Measurements from ENCODE around the gene S100A6. TPM values are rescaled to one million over a fixed set of nuclear protein-coding genes. Genes with fewer than 3 reads are reported as not detected.

Gene S100A6
- total and polyA plus RNA-seq, 3 donors from 2014 or later = 30.9 to 372 (median 57.4) TPM

- Histone ChIP-seq H3K27ac (peak overlapping the region in 1 of 2 donors; percentile 8), H3K27me3 (no peaks in the 10 kb centered on the region), H3K4me1 (peaks cover 26% of the 10 kb centered on the region), H3K36me3 (ENCODE audit: low read depth, missing control alignments) (no peaks in the 10 kb centered on the region), H3K9me3 (no peaks in the 10 kb centered on the region), H3K4me3 (peak overlapping the region in 1 of 2 donors; percentile 25)
- intact Hi-C loops (cut with DNase I; ENCODE audit: low total_unique reads) = loop anchor here (5.0 kb wide), 1 partner anchor 36 kb away; no protein-coding TSS in a partner anchor
- TF ChIP-seq CTCF (IDR thresholded peaks at IDR 0.05) (peak; percentile 97 to 98 (median 97)), POLR2A (IDR thresholded peaks at IDR 0.05) (no peak)
- peak; percentile 93 for DNase-seq
- 11 to 13% methylated on average over 15 to 25 of the region's 25 CpGs for WGBS, 2 donors
These were observed 32.7 kb upstream of the S100A6 start for GRCh38 chr1:153568367-153569099.

GRCh38 chr1:153567621-153568366 is 32.0 kb upstream of the S100A6 start:
- Histone ChIP-seq H3K27me3 (no peaks in the 10 kb centered on the region), H3K36me3 (ENCODE audit: low read depth, missing control alignments) (no peaks in the 10 kb centered on the region), H3K9me3 (no peaks in the 10 kb centered on the region), H3K27ac (peak overlapping the region in 1 of 2 donors; percentile 8), H3K4me1 (peaks cover 26% of the 10 kb centered on the region), H3K4me3 (peak overlapping the region in 1 of 2 donors; percentile 25)
- 64 to 69% methylated on average over 22 of the region's 22 CpGs for WGBS, 2 donors
- DNase-seq = no peak
- TF ChIP-seq POLR2A (IDR thresholded peaks at IDR 0.05) (no peak), CTCF (IDR thresholded peaks at IDR 0.05) (no peak)
- intact Hi-C loops (cut with DNase I; ENCODE audit: low total_unique reads) = loop anchor here (5.0 kb wide), 1 partner anchor 35 kb away; no protein-coding TSS in a partner anchor

GRCh38 chr1:153566414-153567371 is 30.9 kb upstream of the S100A6 start:
- peak; percentile 81 for DNase-seq
- 63 to 72% methylated on average over 14 to 15 of the region's 16 CpGs for WGBS, 2 donors
- Histone ChIP-seq H3K27ac (peak overlapping the region; percentile 26 to 76), H3K4me1 (peaks cover 26% of the 10 kb centered on the region), H3K27me3 (no peaks in the 10 kb centered on the region), H3K36me3 (ENCODE audit: low read depth, missing control alignments) (no peaks in the 10 kb centered on the region), H3K9me3 (no peaks in the 10 kb centered on the region), H3K4me3 (no peak overlapping the region)
- TF ChIP-seq POLR2A (IDR thresholded peaks at IDR 0.05) (no peak), CTCF (IDR thresholded peaks at IDR 0.05) (no peak)
- intact Hi-C loops (cut with DNase I; ENCODE audit: low total_unique reads) = loop anchor here (5.0 kb wide), 1 partner anchor 34 kb away; no protein-coding TSS in a partner anchor

- no peak within 1 kb of the TSS for H3K4me3 ChIP-seq
- peaks cover 26% of the 10 kb centered on the region for H3K4me1 ChIP-seq
- H3K27me3 ChIP-seq = no peaks in the 10 kb centered on the region
- DNase-seq = no peak
- H3K36me3 ChIP-seq (ENCODE audit: low read depth, missing control alignments) = no peaks in the 10 kb centered on the region
- H3K9me3 ChIP-seq = no peaks in the 10 kb centered on the region
- WGBS, 2 donors = 75 to 80% methylated on average over 8 of the region's 8 CpGs
- peak within 1 kb of the TSS; percentile 26 to 76 for H3K27ac ChIP-seq
- intact Hi-C loops (cut with DNase I; ENCODE audit: low total_unique reads) = loop anchor here (5.0 kb wide), 1 partner anchor 33 kb away; no protein-coding TSS in a partner anchor
- TF ChIP-seq CTCF (IDR thresholded peaks at IDR 0.05) (no peak), POLR2A (IDR thresholded peaks at IDR 0.05) (no peak)
These were observed 30.0 kb upstream of the S100A6 start, which contains the start of gene S100A2 for GRCh38 chr1:153565529-153566374. S100A2 (minus strand) TSS chr1:153565844; CDS start chr1:153563877, 1,967 bp downstream.
